Hepatocyte (in vitro differentiated cells): ENCODE measurements around the gene DGKD. TPM values are rescaled to one million over a fixed set of nuclear protein-coding genes. Genes with fewer than 3 reads are reported as not detected.
A peak's percentile ranks its signal among the peaks of the same experiment; 100 is the strongest.

ENCODE experiments used
- DNase-seq: peaks from one replicate; pipeline ENCODE4 v3.0.0-alpha.2; 2016; ENCODE audit warnings: low spot score
- H2AFZ ChIP-seq: fragments of 200-600 bp; sonication (generic); 2 replicates; pipeline ENCODE4 v1.6.0; 2016; ENCODE audit warnings: antibody characterized with exemption, mild to moderate bottlenecking
- H3K27ac ChIP-seq: fragments of 200-600 bp; sonication (generic); 2 replicates; pipeline ENCODE4 v1.5.1; 2016; ENCODE audit warnings: mild to moderate bottlenecking
- H3K27me3 ChIP-seq: fragments of 200-600 bp; sonication (generic); 2 replicates; pipeline ENCODE4 v1.6.1; 2016
- H3K36me3 ChIP-seq: fragments of 200-600 bp; sonication (generic); replicated peaks from 2 replicates; pipeline ENCODE4 v1.5.1; 2016; ENCODE audit warnings: low read depth; ENCODE audit not compliant: insufficient read depth
- H3K4me1 ChIP-seq: fragments of 200-600 bp; sonication (generic); 2 replicates; pipeline ENCODE4 v1.5.1; 2016; ENCODE audit warnings: mild to moderate bottlenecking, moderate library complexity; ENCODE audit not compliant: insufficient read depth
- H3K4me2 ChIP-seq: fragments of 200-600 bp; sonication (generic); 2 replicates; pipeline ENCODE4 v1.6.0; 2016
- H3K4me3 ChIP-seq: fragments of 200-600 bp; sonication (generic); 2 replicates; pipeline ENCODE4 v1.5.1; 2016; ENCODE audit warnings: mild to moderate bottlenecking
- H3K79me2 ChIP-seq: fragments of 200-600 bp; sonication (generic); 2 replicates; pipeline ENCODE4 v1.6.0; 2017; ENCODE audit warnings: mild to moderate bottlenecking
- H3K9me2 ChIP-seq: fragments of 200-600 bp; sonication (generic); replicated peaks from 2 replicates; pipeline ENCODE4 v1.6.0; 2017; ENCODE audit warnings: mild to moderate bottlenecking; ENCODE audit not compliant: insufficient read depth
- H3K9me3 ChIP-seq: fragments of 200-600 bp; sonication (generic); 2 replicates; pipeline ENCODE4 v1.5.1; 2016; ENCODE audit warnings: low read depth, mild to moderate bottlenecking
- H4K20me1 ChIP-seq: fragments of 200-600 bp; sonication (generic); 2 replicates; pipeline ENCODE4 v1.6.0; 2016; ENCODE audit warnings: mild to moderate bottlenecking; ENCODE audit not compliant: insufficient read depth, poor library complexity, severe bottlenecking
- CTCF ChIP-seq: fragments of 200-600 bp; sonication (generic); IDR thresholded peaks from 2 replicates; pipeline ENCODE4 v1.5.1; 2016; ENCODE audit warnings: antibody characterized with exemption, mild to moderate bottlenecking; ENCODE audit not compliant: poor library complexity
- EZH2 ChIP-seq: fragments of 200-600 bp; sonication (generic); IDR thresholded peaks from 2 replicates; pipeline ENCODE4 v1.6.1; 2016; ENCODE audit warnings: antibody characterized with exemption, mild to moderate bottlenecking, borderline replicate concordance
- EZH2phosphoT487 ChIP-seq: fragments of 200-600 bp; sonication (generic); IDR thresholded peaks from one replicate; pipeline ENCODE4 v1.6.1; 2018; ENCODE audit warnings: antibody characterized with exemption, mild to moderate bottlenecking, low read depth, moderate library complexity; ENCODE audit not compliant: unreplicated experiment, severe bottlenecking
- WGBS: methylation state at CpG from one replicate; pipeline ENCODE4 v1.1.6; 2016; ENCODE audit warnings: low lambda C conversion rate; ENCODE audit errors: missing lambda C conversion rate; 5-methylcytosine and 5-hydroxymethylcytosine counted together
- polyA plus RNA-seq: library from polyadenylated mRNA; unstranded; fragments of >200 nt; fragmentation: Nextera tagmentation; extraction: Ambion mirVana; gene quantifications from 2 replicates; pipeline ENCODE4 v1.2.1, GENCODE V29; 2016
- total RNA-seq: library from RNA; depleted of rRNA; stranded (reverse); fragments of >200 nt; gene quantifications from 2 replicates; pipeline ENCODE4 v1.2.3, GENCODE V29; 2014

DGKD gene
- total and polyA plus RNA-seq, 2 experiments from 2014 or later = 14.2 to 14.3 TPM

DNA sequence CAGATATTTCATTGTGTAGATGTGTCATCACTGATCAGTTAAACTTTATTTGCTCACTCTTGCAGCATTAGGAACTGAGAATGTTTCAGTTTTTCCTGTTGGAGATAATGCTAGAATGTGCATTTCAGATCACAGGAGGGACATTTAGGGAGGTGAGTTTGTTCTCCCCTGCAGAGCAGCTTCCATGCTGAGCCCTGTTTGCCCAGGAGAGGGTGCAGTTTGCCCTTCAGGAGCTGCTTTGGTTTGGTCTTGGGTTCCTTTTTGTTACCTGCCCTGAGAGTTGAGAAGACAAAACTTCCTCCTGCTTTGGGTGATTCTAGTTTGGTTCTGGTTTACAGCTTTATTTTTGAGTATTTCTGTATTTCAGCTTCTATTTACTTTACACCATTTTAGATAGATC is 49.9 kb downstream of the DGKD start:
- no peaks in the 10 kb centered on the region for H3K9me2 ChIP-seq
- no peak for DNase-seq
- no peaks in the 10 kb centered on the region for H3K36me3 ChIP-seq
- no peak overlapping the region for H3K4me2 ChIP-seq
- H3K4me1 ChIP-seq = peaks cover 3% of the 10 kb centered on the region
- H4K20me1 ChIP-seq = no peaks in the 10 kb centered on the region
- no peaks in the 10 kb centered on the region for H3K79me2 ChIP-seq
- no peaks in the 10 kb centered on the region for H3K9me3 ChIP-seq
- TF ChIP-seq CTCF (peak; percentile 43), EZH2phosphoT487 (no peak)
- H3K27me3 ChIP-seq = no peaks in the 10 kb centered on the region
- no peak overlapping the region for H3K27ac ChIP-seq
- H2AFZ ChIP-seq = no peak overlapping the region
- no peak overlapping the region for H3K4me3 ChIP-seq

GRCh38 chr2:233406865-233407264 is 52.6 kb downstream of the DGKD start:
- no peaks in the 10 kb centered on the region for H3K27me3 ChIP-seq
- H4K20me1 ChIP-seq = no peaks in the 10 kb centered on the region
- H3K4me3 ChIP-seq = no peak overlapping the region
- peaks cover 3% of the 10 kb centered on the region for H3K9me3 ChIP-seq
- no peak overlapping the region for H2AFZ ChIP-seq
- no peak overlapping the region for H3K4me2 ChIP-seq
- H3K9me2 ChIP-seq = no peaks in the 10 kb centered on the region
- H3K27ac ChIP-seq = no peak overlapping the region
- 92% methylated on average over 2 of the region's 2 CpGs for WGBS
- DNase-seq = no peak
- no peaks in the 10 kb centered on the region for H3K79me2 ChIP-seq
- H3K4me1 ChIP-seq = peaks cover 3% of the 10 kb centered on the region
- TF ChIP-seq EZH2 = no peak
- no peak for TF ChIP-seq CTCF
- TF ChIP-seq EZH2phosphoT487 = no peak
- H3K36me3 ChIP-seq = no peaks in the 10 kb centered on the region

- Histone ChIP-seq H3K4me1 (peaks cover 3% of the 10 kb centered on the region), H2AFZ (no peak overlapping the region), H3K9me2 (no peaks in the 10 kb centered on the region), H3K27me3 (no peaks in the 10 kb centered on the region), H3K79me2 (peaks cover under 1% of the 10 kb centered on the region), H4K20me1 (no peaks in the 10 kb centered on the region), H3K4me2 (no peak overlapping the region), H3K4me3 (no peak overlapping the region), H3K27ac (no peak overlapping the region), H3K36me3 (no peaks in the 10 kb centered on the region), H3K9me3 (peaks cover 3% of the 10 kb centered on the region)
- 96% methylated on average over 8 of the region's 8 CpGs for WGBS
- no peak for DNase-seq
- TF ChIP-seq EZH2 (no peak), EZH2phosphoT487 (no peak), CTCF (no peak)
Measured at GRCh38 chr2:233407771-233408181, 53.5 kb downstream of the DGKD start.
